Cardiac fibroblast (primary cell): Measurements from ENCODE around the gene WBP4.

Experiments used
- DNase-seq, 2 donors: peaks; one replicate each; pipeline versions ENCODE4 v3.0.0 to v3.0.0-alpha.2; 2010; ENCODE audit warnings: low read depth in 2 of 2
- H3K4me3 ChIP-seq, 2 donors: replicated peaks in 1 of 2; 1 replicate in 1 of 2; 2 replicates in 1 of 2; pipeline ENCODE4 v1.5.1; 2011; ENCODE audit warnings: low read depth in 2 of 2, low read length in 2 of 2, mild to moderate bottlenecking in 2 of 2, moderate library complexity in 1 of 2
- CTCF ChIP-seq: IDR thresholded peaks from one replicate; pipeline ENCODE4 v1.5.1; 2011; ENCODE audit warnings: low read depth, mild to moderate bottlenecking, low read length, inconsistent platforms

WBP4 gene

GRCh38 chr13:41048640-41049039, 12.7 kb upstream of the WBP4 start:
- H3K4me3 ChIP-seq = no peak overlapping the region
- DNase-seq = no peak
- TF ChIP-seq CTCF = no peak

GRCh38 chr13:41049480-41050440, 11.5 kb upstream of the WBP4 start:
- TF ChIP-seq CTCF = no peak
- DNase-seq = peak; percentile 18 to 50
- H3K4me3 ChIP-seq = no peak overlapping the region

GRCh38 chr13:41052441-41052840, 8.9 kb upstream of the WBP4 start:
- no peak for TF ChIP-seq CTCF
- DNase-seq = no peak
- no peak overlapping the region for H3K4me3 ChIP-seq

- no peak for TF ChIP-seq CTCF
- DNase-seq = peak; percentile 81 to 85
- H3K4me3 ChIP-seq = peak overlapping the region in 1 of 2 donors; percentile 16
Measured at GRCh38 chr13:41053384-41053826, 7.9 kb upstream of the WBP4 start.

- TF ChIP-seq CTCF = peak; percentile 35
- H3K4me3 ChIP-seq = no peak overlapping the region
- DNase-seq = peak; percentile 65 to 72
Measured at GRCh38 chr13:41054212-41054877, 7.0 kb upstream of the WBP4 start.

GRCh38 chr13:41054919-41055619, 6.2 kb upstream of the WBP4 start:
- TF ChIP-seq CTCF = peak; percentile 36
- H3K4me3 ChIP-seq = no peak overlapping the region
- no peak for DNase-seq
